Lung microvascular endothelial cell (primary cell): Measurements from ENCODE around the gene USP15. TPM values are rescaled to one million over a fixed set of nuclear protein-coding genes. Genes with fewer than 3 reads are reported as not detected.
"Not testable (repeated sequence)": the region's sequence is repeated elsewhere in the genome, so short reads cannot be mapped to it uniquely, and the experiment has no call there.

Source experiments
- DNase-seq, 2 donors: peaks; one replicate each; pipeline versions ENCODE4 v3.0.0 to v3.0.0-alpha.2; 2010; ENCODE audit warnings: low read depth in 2 of 2
- total RNA-seq: library from RNA; depleted of rRNA; stranded (reverse); fragments of >200 nt; gene quantifications from 2 replicates; pipeline ENCODE4 v1.2.1, GENCODE V29; 2014

Gene USP15
- total RNA-seq, 1 donor from 2014 or later = 45.4 TPM

- peak; percentile 67 to 70 for DNase-seq
These were observed 178.0 kb downstream of the USP15 start for GRCh38 chr12:62438098-62438692.

DNA sequence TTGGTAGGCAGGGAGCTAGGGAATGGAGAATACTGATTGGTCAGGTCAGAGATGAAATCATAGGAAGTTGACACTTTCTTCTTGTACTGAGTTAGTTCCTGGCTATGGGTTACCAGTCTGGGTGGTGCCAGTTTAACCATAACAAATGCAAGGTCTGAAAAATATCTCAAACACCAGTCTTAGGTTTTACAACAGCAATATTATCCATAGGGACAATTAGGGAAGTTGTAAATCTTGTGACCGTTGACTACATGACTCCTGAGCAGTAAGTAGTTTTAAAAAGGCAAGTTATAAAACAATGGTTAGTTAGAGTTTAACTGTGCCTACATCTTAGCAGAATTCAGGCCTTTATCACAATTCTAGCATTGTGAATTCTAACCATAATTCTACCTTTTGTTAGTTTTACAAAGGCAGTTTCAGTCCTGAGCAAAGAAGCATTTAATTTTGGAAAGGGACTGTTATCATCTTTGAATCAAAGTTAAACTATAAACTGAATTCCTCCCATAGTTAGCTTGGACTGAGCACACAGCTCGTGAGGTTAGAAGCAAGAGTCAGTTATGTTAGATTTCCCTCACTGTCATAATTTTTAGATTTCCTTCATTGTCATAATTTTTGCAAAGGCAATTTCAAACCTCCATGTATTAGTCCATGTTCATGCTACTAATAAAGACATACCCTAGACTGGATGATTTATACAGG is 186.7 kb downstream of the USP15 start:
- DNase-seq = no peak

DNA sequence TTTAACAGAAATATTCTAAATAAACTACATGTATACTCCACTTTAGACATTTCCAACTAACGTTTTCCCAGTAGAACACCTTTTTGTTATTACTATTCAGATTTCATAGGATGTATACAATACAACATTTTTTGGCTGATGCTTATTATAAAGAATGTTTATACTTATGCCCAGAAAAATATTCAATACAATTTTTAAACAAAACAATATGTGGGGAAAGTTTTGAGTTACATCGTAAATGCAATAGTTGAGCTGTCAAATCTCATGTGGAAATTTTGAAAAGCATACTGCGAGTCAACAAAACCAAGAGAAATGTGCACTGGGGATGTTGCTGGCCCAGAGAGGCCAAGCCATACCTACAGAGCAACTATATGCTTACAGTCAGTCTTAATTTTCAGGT is 188.2 kb downstream of the USP15 start:
- DNase-seq = no peak

DNA sequence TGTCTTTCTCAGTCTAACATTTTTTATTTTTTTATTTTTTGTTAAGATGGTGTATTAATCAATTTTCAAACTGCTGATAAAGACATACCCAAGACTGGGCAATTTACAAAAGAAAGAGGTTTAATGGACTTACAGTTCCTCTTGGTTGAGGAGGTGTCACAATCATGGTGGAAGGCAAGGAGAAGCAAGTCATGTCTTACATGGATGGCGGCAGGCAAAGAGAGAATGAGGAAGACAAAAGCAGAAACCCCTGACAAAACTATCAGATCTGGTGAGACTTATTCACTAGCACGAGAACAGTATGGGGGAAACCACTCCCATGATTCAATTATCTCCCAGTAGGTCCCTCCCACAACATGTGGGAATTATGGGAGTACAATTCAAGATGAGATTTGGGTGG is 195.2 kb downstream of the USP15 start:
- not testable (repeated sequence) for DNase-seq

DNA sequence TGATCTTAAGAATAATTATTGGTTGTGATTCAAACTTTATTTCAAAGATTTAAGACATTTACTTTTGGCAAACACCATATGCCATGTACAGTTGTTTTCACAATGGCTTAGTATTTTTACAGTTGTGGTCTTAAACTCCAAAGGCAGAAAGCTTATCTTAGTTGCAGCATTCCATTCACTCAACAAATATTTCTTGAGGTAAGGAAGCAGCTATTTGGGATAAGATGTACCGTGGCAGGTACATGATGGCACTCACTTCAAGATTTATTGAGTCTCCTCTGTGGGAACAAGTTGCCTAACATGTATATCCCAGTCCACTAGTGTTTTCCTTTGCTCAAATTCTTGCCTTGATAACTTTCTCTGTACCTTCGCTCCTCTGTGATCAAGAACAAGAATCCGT is 198.4 kb downstream of the USP15 start:
- no peak for DNase-seq

- no peak for DNase-seq
These were observed 199.8 kb downstream of the USP15 start for GRCh38 chr12:62459976-62460375.

DNA sequence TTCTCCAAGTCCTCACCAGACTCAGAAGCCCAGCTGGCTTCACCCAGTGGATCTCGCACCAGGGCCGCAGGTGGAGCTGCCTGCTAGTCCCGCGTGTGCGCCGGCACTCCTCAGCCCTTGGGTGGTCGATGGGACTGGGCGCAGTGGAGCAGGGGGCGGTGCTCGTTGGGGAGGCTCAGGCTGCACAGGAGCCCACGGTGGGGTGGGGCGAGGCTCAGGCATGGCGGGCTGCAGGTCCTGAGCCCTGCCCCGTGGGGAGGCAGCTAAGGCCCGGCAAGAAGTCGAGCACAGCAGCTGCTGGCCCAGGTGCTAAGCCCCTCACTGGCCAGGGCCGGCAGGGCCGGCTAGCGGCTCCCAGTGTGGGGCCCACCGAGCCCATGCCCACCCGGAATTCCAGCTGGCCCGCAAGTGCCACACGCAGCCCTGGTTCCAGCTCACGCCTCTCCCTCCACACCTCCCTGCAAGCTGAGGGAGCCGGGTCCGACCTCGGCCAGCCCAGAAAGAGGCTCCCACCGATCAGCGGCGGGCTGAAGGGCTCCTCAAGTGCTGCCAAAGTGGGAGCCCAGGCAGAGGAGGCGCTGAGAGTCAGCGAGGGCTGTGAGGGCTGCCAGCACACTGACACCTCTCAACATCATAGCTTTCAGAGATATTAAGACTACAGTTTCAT is 201.1 kb downstream of the USP15 start:
- DNase-seq = not testable (repeated sequence)

- not testable (repeated sequence) for DNase-seq
These were observed 203.0 kb downstream of the USP15 start for GRCh38 chr12:62463252-62463651.

Other genes with a start within 250 kb of the USP15 start
- gene MON2, start 206.4 kb downstream of the USP15 start, total RNA-seq = 11.1 and 18.3 TPM in 2 replicates